Fibroblast of lung (primary cell): Measurements from ENCODE around the gene ABLIM2. TPM values are rescaled to one million over a fixed set of nuclear protein-coding genes. Genes with fewer than 3 reads are reported as not detected.

Source experiments
- DNase-seq, 2 donors: peaks; one replicate each; pipeline versions ENCODE4 v3.0.0 to v3.0.0-alpha.2; 2010; ENCODE audit warnings: low read depth in 2 of 2
- H2AFZ ChIP-seq: 2 replicates; pipeline ENCODE4 v1.5.1; 2012; ENCODE audit warnings: low read length, control low read depth, inconsistent platforms
- H3K27ac ChIP-seq: 2 replicates; pipeline ENCODE4 v1.5.1; 2011; ENCODE audit warnings: low read length, control low read depth; ENCODE audit not compliant: insufficient read depth
- H3K27me3 ChIP-seq: 2 replicates; pipeline ENCODE4 v1.5.1; 2011; ENCODE audit warnings: mild to moderate bottlenecking, low read length; ENCODE audit not compliant: control insufficient read depth, insufficient read depth
- H3K36me3 ChIP-seq: 2 replicates; pipeline ENCODE4 v1.5.1; 2011; ENCODE audit warnings: low read length; ENCODE audit not compliant: control insufficient read depth, insufficient read depth
- H3K4me1 ChIP-seq: 2 replicates; pipeline ENCODE4 v1.5.1; 2011; ENCODE audit warnings: low read length; ENCODE audit not compliant: control insufficient read depth, insufficient read depth; ENCODE audit errors: extremely low read depth
- H3K4me2 ChIP-seq: 2 replicates; pipeline ENCODE4 v1.5.1; 2011; ENCODE audit warnings: low read length, control low read depth; ENCODE audit not compliant: insufficient read depth; ENCODE audit errors: extremely low read depth
- H3K4me3 ChIP-seq, 4 experiments: fragments of 200-600 bp in 1 of 4; sonication (generic) in 1 of 4; replicated peaks in 1 of 4; 2 replicates each; pipeline ENCODE4 v1.5.1; 2011 to 2016; ENCODE audit warnings: low read length in 4 of 4, low read depth in 3 of 4, mild to moderate bottlenecking in 3 of 4, control low read depth in 2 of 4, inconsistent platforms in 1 of 4, mixed read lengths in 1 of 4; ENCODE audit not compliant: insufficient read depth in 1 of 4; ENCODE audit errors: control extremely low read depth in 1 of 4
- H3K79me2 ChIP-seq: 2 replicates; pipeline ENCODE4 v1.5.1; 2012; ENCODE audit warnings: mild to moderate bottlenecking, low read length, inconsistent platforms; ENCODE audit not compliant: control insufficient read depth, insufficient read depth
- H3K9ac ChIP-seq: 2 replicates; pipeline ENCODE4 v1.5.1; 2011; ENCODE audit warnings: mild to moderate bottlenecking, low read length, control low read depth; ENCODE audit not compliant: insufficient read depth
- H3K9me3 ChIP-seq: 2 replicates; pipeline ENCODE4 v1.5.1; 2012; ENCODE audit warnings: low read depth, low read length; ENCODE audit not compliant: control insufficient read depth, insufficient read depth
- H4K20me1 ChIP-seq: 2 replicates; pipeline ENCODE4 v1.5.1; 2011; ENCODE audit warnings: low read length; ENCODE audit not compliant: control insufficient read depth, insufficient read depth; ENCODE audit errors: extremely low read depth
- CTCF ChIP-seq, 2 donors: IDR thresholded peaks in 1 of 2; conservative IDR thresholded peaks in 1 of 2; 1 replicate in 1 of 2; 2 replicates in 1 of 2; pipeline ENCODE4 v1.5.1; 2011 to 2012; ENCODE audit warnings: low read length in 2 of 2, control low read depth in 1 of 2, inconsistent platforms in 1 of 2, low read depth in 1 of 2, mild to moderate bottlenecking in 1 of 2
- EZH2 ChIP-seq: IDR thresholded peaks from 2 replicates; pipeline ENCODE4 v1.5.1; 2012; ENCODE audit warnings: low read length, control low read depth, mild to moderate bottlenecking; ENCODE audit errors: missing control alignments
- polyA plus RNA-seq, 2 donors: library from polyadenylated mRNA; depleted of rRNA in 1 of 2; stranded (reverse) in 1 of 2; unstranded in 1 of 2; fragments of >200 nt; gene quantifications; 2 replicates each; pipeline ENCODE4 v1.2.1, GENCODE V29; 2011 to 2012; ENCODE audit warnings: missing spikeins in 1 of 2
- total RNA-seq: library from RNA; depleted of rRNA; stranded (reverse); fragments of >200 nt; gene quantifications from 2 replicates; pipeline ENCODE4 v1.2.1, GENCODE V29; 2014

The ABLIM2 gene
- total and polyA plus RNA-seq, 2 donors (not counting 1 experiment from before 2014, with no cell fraction given) = 0.66 to 2.6 TPM

DNA sequence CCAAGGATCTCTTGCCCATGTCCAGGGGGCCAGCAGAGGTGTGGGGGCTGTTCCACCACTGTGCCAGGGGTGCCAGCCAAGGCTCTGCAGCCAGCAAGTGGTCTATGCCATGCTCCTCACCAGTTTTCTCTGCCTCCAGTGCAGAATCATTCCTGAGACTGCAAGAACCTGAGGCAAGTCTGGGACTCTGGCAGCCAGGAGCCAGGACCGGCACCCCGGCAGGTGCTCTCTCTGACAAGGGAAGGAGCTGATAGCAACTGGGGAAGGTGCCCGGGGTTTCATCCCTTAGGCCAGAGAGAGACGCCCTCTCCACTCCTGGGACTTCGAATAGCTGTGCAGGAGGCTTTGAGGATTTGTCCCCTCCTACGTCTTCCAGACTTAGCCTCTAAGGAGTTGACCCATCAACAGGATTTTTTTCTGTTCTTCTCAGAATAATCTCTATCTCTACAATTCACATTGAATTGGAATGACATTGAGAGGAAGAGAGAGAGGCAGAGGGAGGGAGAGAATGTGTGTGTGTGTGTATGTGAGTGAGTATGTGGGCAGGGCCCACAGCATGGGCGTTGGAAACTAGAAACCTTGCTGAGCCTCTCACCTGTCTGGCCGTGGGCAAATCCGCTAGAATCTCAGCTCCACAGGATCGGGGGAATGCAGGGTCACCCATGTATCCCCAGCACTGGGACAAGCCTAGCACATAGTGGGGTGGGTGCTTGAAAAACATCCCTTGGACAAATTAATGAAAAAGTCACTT is 144.5 kb downstream of the ABLIM2 start:
- Histone ChIP-seq H3K79me2 (no peaks in the 10 kb centered on the region), H4K20me1 (no peaks in the 10 kb centered on the region), H3K27me3 (peaks cover 15% of the 10 kb centered on the region), H3K27ac (no peak overlapping the region), H3K9me3 (no peaks in the 10 kb centered on the region), H3K4me2 (no peak overlapping the region), H3K9ac (no peak overlapping the region), H3K36me3 (no peaks in the 10 kb centered on the region), H2AFZ (no peak overlapping the region), H3K4me1 (no peaks in the 10 kb centered on the region), H3K4me3 (no peak overlapping the region)
- DNase-seq = no peak
- no peak for TF ChIP-seq EZH2
- TF ChIP-seq CTCF (conservative IDR thresholded peaks at IDR 0.05 in 1 of 2, IDR thresholded peaks at IDR 0.05 in 1 of 2; ENCODE audit: low read depth in 1 of 2, low read length in 2 of 2) = no peak

DNA sequence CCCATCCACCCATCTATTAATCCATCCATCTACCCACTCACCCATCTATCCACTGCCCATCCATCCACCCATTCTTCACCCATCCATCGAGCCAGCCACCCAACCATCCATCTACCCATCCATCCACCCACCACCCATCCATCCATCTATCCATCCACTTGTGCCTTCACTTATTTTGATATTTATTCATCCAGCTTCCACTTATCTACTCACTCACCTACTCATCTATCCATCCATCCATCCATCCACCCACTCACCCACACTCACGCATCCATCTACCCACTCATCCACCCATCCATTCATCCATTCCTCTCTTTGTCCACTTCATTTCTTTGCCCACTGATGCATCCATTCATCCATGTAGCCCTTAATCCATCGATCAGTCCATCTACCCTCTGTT is 146.1 kb downstream of the ABLIM2 start:
- H3K9me3 ChIP-seq = no peaks in the 10 kb centered on the region
- no peaks in the 10 kb centered on the region for H4K20me1 ChIP-seq
- TF ChIP-seq CTCF (conservative IDR thresholded peaks at IDR 0.05 in 1 of 2, IDR thresholded peaks at IDR 0.05 in 1 of 2; ENCODE audit: low read depth in 1 of 2, low read length in 2 of 2) = no peak
- no peak for TF ChIP-seq EZH2
- H3K27me3 ChIP-seq = peaks cover 15% of the 10 kb centered on the region
- H3K4me3 ChIP-seq = no peak overlapping the region
- no peaks in the 10 kb centered on the region for H3K79me2 ChIP-seq
- no peak overlapping the region for H3K27ac ChIP-seq
- H3K4me1 ChIP-seq = no peaks in the 10 kb centered on the region
- no peak overlapping the region for H2AFZ ChIP-seq
- no peak overlapping the region for H3K4me2 ChIP-seq
- H3K9ac ChIP-seq = no peak overlapping the region
- H3K36me3 ChIP-seq = no peaks in the 10 kb centered on the region
- DNase-seq = no peak

DNA sequence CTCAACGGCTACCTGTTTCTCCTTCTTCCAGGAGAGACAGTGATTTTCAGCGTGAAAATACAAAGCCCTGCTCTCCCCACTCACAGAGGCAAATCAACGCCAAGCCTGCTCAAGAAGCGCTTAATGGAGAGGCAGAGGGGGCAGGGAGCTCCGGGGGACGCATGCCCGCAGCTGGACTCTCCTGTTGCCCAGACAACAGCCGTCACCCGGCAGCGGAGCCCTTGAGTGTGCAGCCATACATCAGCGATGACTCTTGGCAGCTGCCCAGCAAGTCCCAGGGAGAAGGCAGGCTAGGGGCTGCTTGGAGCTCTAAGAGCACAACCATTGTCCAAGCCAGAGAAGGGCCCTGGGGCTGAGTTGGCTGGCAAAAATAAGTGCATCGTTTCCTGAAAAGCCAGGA is 148.0 kb downstream of the ABLIM2 start:
- Histone ChIP-seq H2AFZ (no peak overlapping the region), H3K9ac (no peak overlapping the region), H4K20me1 (no peaks in the 10 kb centered on the region), H3K4me3 (no peak overlapping the region), H3K27me3 (peaks cover 12% of the 10 kb centered on the region), H3K9me3 (no peaks in the 10 kb centered on the region), H3K27ac (no peak overlapping the region), H3K4me1 (no peaks in the 10 kb centered on the region), H3K79me2 (no peaks in the 10 kb centered on the region), H3K4me2 (no peak overlapping the region), H3K36me3 (no peaks in the 10 kb centered on the region)
- peak; percentile 62 to 74 for DNase-seq
- TF ChIP-seq EZH2 = no peak
- no peak for TF ChIP-seq CTCF (conservative IDR thresholded peaks at IDR 0.05 in 1 of 2, IDR thresholded peaks at IDR 0.05 in 1 of 2; ENCODE audit: low read depth in 1 of 2, low read length in 2 of 2)
